Right lobe of liver (tissue), 6 donors: ENCODE measurements around the gene CCNL1. TPM values are rescaled to one million over a fixed set of nuclear protein-coding genes. Genes with fewer than 3 reads are reported as not detected.

Source experiments
- ATAC-seq, 4 donors: fragments of 200-7000 bp; cut with Tn5 transposase; one replicate each; pipeline ENCODE4 v1.9.1; 2020; ENCODE audit warnings: mild to moderate bottlenecking in 4 of 4, moderate library complexity in 4 of 4
- DNase-seq, 3 donors: peaks; one replicate each; pipeline ENCODE4 v3.0.0-alpha.2; 2020
- H3K27ac ChIP-seq, 3 donors: fragments of 200-600 bp; one replicate each; pipeline ENCODE4 v1.8.0; 2022
- H3K27me3 ChIP-seq, 2 donors: fragments of 200-600 bp; one replicate each; pipeline ENCODE4 v1.8.0; 2022
- H3K36me3 ChIP-seq, 4 donors: fragments of 200-600 bp; sonication (generic) in 1 of 4; one replicate each; pipeline versions ENCODE4 v1.5.1 to v1.8.0; 2017 to 2022; ENCODE audit warnings: control low read depth in 1 of 4
- H3K4me1 ChIP-seq, 4 donors: fragments of 200-600 bp; sonication (generic) in 1 of 4; one replicate each; pipeline versions ENCODE4 v1.5.1 to v1.8.0; 2017 to 2022; ENCODE audit warnings: control low read depth in 1 of 4
- H3K4me3 ChIP-seq, 3 donors: fragments of 200-600 bp; one replicate each; pipeline ENCODE4 v1.8.0; 2022
- H3K9me3 ChIP-seq, 4 donors: fragments of 200-600 bp; sonication (generic) in 1 of 4; one replicate each; pipeline versions ENCODE4 v1.5.1 to v1.8.0; 2017 to 2022; ENCODE audit warnings: control low read depth in 1 of 4
- CTCF ChIP-seq, 4 donors: fragments of 200-600 bp in 3 of 4; fragments of 450-650 bp in 1 of 4; IDR thresholded peaks; one replicate each; pipeline versions ENCODE4 v1.5.1 to v1.8.0; 2016 to 2022; ENCODE audit warnings: antibody characterized with exemption in 4 of 4, mild to moderate bottlenecking in 2 of 4
- POLR2A ChIP-seq: fragments of 450-650 bp; IDR thresholded peaks from one replicate; pipeline ENCODE4 v1.6.1; 2017; ENCODE audit warnings: antibody characterized with exemption, mild to moderate bottlenecking
- WGBS: methylation state at CpG from one replicate; pipeline ENCODE4 v1.1.6; 2018; ENCODE audit warnings: low coverage, low lambda C conversion rate; ENCODE audit not compliant: insufficient coverage; ENCODE audit errors: missing lambda C conversion rate; 5-methylcytosine and 5-hydroxymethylcytosine counted together
- intact Hi-C, 2 donors: fragments of 100-400 bp; cut with DNase I; formaldehyde crosslinking; loops; one replicate each; pipeline versions ENCODE4 v1.11.2 to v1.14.1; 2022
- total RNA-seq, 6 experiments: library from RNA; depleted of rRNA in 2 of 6; stranded (reverse); fragments of >200 nt in 2 of 6; fragmentation: NEBNext Ultra II Directional in 3 of 6; extraction: Animal tissue kit (Norgen Biotek cat#: 25700) in 3 of 6; gene quantifications; one replicate each; pipeline versions ENCODE4 v1.1.0 to v1.2.4, GENCODE V29; 2016 to 2023
- donor health status: DM: no; HTN: yes; CAD: no.
- donor health status: DM: no; HTN: no; CAD: no.
- donor health status: DM: no; HTN: no; CAD: no.
- donor health status: DM: no; HTN: yes; CAD: no.
- donor health status: DM: no; HTN: yes; CAD: no.

CCNL1 gene
- total RNA-seq, 6 experiments from 2014 or later, result 34.0 to 153 (median 78.5) TPM

GRCh38 chr3:157152438-157152837, 7.5 kb downstream of the CCNL1 start:
- no peak for ATAC-seq
- WGBS, result 77% methylated on average over 2 of the region's 2 CpGs
- Histone ChIP-seq H3K36me3 (peaks cover 26 to 97% (median 73%) of the 10 kb centered on the region in 4 donors), H3K27ac (no peak overlapping the region), H3K4me3 (no peak overlapping the region), H3K4me1 (peaks cover 0 to 34% (median 17%) of the 10 kb centered on the region in 4 donors), H3K9me3 (no peaks in the 10 kb centered on the region), H3K27me3 (no peaks in the 10 kb centered on the region)
- DNase-seq, result no peak
- TF ChIP-seq CTCF (IDR thresholded peaks at IDR 0.05) (no peak), POLR2A (no peak)
- intact Hi-C loops, result no loop called here

- intact Hi-C loops, result no loop called here
- peak in 3 of 4 donors; percentile 10 to 59 (median 37) for ATAC-seq
- TF ChIP-seq POLR2A, result no peak
- no peak for TF ChIP-seq CTCF (IDR thresholded peaks at IDR 0.05)
- peaks cover 24 to 97% (median 75%) of the 10 kb centered on the region in 4 donors for H3K36me3 ChIP-seq
- WGBS, result 62% methylated on average over 2 of the region's 2 CpGs
- H3K4me3 ChIP-seq, result no peak overlapping the region
- no peak overlapping the region for H3K27ac ChIP-seq
- peaks cover 0 to 27% (median 13%) of the 10 kb centered on the region in 4 donors for H3K4me1 ChIP-seq
- H3K9me3 ChIP-seq, result no peaks in the 10 kb centered on the region
- no peak for DNase-seq
- no peaks in the 10 kb centered on the region for H3K27me3 ChIP-seq
Measured at GRCh38 chr3:157151627-157152026, 8.3 kb downstream of the CCNL1 start.

- ATAC-seq (no peak), DNase-seq (no peak)
- Histone ChIP-seq H3K36me3 (peaks cover 24 to 97% (median 76%) of the 10 kb centered on the region in 4 donors), H3K4me1 (peaks cover 0 to 22% (median 11%) of the 10 kb centered on the region in 4 donors), H3K27ac (no peak overlapping the region), H3K27me3 (no peaks in the 10 kb centered on the region), H3K9me3 (no peaks in the 10 kb centered on the region), H3K4me3 (no peak overlapping the region)
- peak; percentile 32 for TF ChIP-seq POLR2A
- TF ChIP-seq CTCF (IDR thresholded peaks at IDR 0.05), result no peak
- WGBS, result 100% methylated on average over 1 of the region's 1 CpG
- intact Hi-C loops, result no loop called here
Measured at GRCh38 chr3:157151151-157151550, 8.8 kb downstream of the CCNL1 start.

- intact Hi-C loops, result loop anchor here in 1 of 2 donors (10.0 kb wide), 1 partner anchor 454 kb away; no protein-coding TSS in a partner anchor
- Histone ChIP-seq H3K27ac (no peak overlapping the region), H3K9me3 (no peaks in the 10 kb centered on the region), H3K4me3 (no peak overlapping the region), H3K36me3 (peaks cover 24 to 98% (median 77%) of the 10 kb centered on the region in 4 donors), H3K4me1 (peaks cover 0 to 3% (median 1%) of the 10 kb centered on the region in 4 donors), H3K27me3 (no peaks in the 10 kb centered on the region)
- no peak for DNase-seq
- TF ChIP-seq POLR2A (no peak), CTCF (IDR thresholded peaks at IDR 0.05) (no peak)
- ATAC-seq, result no peak
- WGBS, result 77% methylated on average over 5 of the region's 5 CpGs
Measured at GRCh38 chr3:157149136-157149696, 10.7 kb downstream of the CCNL1 start.
